Measurements from ENCODE around the gene RCCD1. TPM values are rescaled to one million over a fixed set of nuclear protein-coding genes. Genes with fewer than 3 reads are reported as not detected.

RCCD1 gene
- total RNA-seq, 1 donor from 2014 or later: 7.4 TPM

Other genes starting within 250 kb of the RCCD1 start
- 0.67 and 2.0 TPM in 2 replicates for gene BLM, start 237.5 kb upstream of the RCCD1 start, total RNA-seq
- 38.5 and 42.1 TPM in 2 replicates for gene FURIN, start 86.3 kb upstream of the RCCD1 start, total RNA-seq
- gene FES, start 70.4 kb upstream of the RCCD1 start, total RNA-seq: 0.26 and 0.43 TPM in 2 replicates
- gene MAN2A2, start 51.6 kb upstream of the RCCD1 start, total RNA-seq: 16.8 and 25.9 TPM in 2 replicates
- gene HDDC3, start 22.3 kb upstream of the RCCD1 start, total RNA-seq: 8.9 and 11.5 TPM in 2 replicates
- 30.9 and 37.8 TPM in 2 replicates for gene UNC45A, start 19.6 kb upstream of the RCCD1 start, total RNA-seq
- gene PRC1, start 39.7 kb downstream of the RCCD1 start, total RNA-seq: 8.9 and 14.8 TPM in 2 replicates
- gene VPS33B, start 67.7 kb downstream of the RCCD1 start, total RNA-seq: 8.3 and 13.4 TPM in 2 replicates
- not detected in 2 replicates for gene SV2B, start 145.4 kb downstream of the RCCD1 start, total RNA-seq